ENCODE data around the gene MDH2. TPM values are rescaled to one million over a fixed set of nuclear protein-coding genes. Genes with fewer than 3 reads are reported as not detected.

The MDH2 gene
- total RNA-seq, 4 donors from 2014 or later: 99.8 to 127 (median 116) TPM

- H3K36me3 ChIP-seq: peaks cover 68% of the 10 kb centered on the region
- no peak for DNase-seq (ENCODE audit: low spot score in 2 of 2)
- TF ChIP-seq POLR2A (IDR thresholded peaks at IDR 0.05): no peak
- no peak for TF ChIP-seq CTCF (IDR thresholded peaks at IDR 0.05)
- TF ChIP-seq POLR2AphosphoS5 (IDR thresholded peaks at IDR 0.05): no peak
- TF ChIP-seq EP300 (IDR thresholded peaks at IDR 0.05): no peak
Measured at GRCh38 chr7:76065016-76065612, 17.2 kb downstream of the MDH2 start.

GRCh38 chr7:76066716-76067503 lies 19.0 kb downstream of the MDH2 start:
- Histone ChIP-seq H3K9me3 (no peaks in the 10 kb centered on the region), H3K27ac (no peak overlapping the region), H3K36me3 (peaks cover 50% of the 10 kb centered on the region), H3K4me3 (no peak overlapping the region), H3K27me3 (no peaks in the 10 kb centered on the region), H3K4me1 (peaks cover 33% of the 10 kb centered on the region)
- WGBS: 92% methylated on average over 14 of the region's 14 CpGs
- no peak for TF ChIP-seq POLR2AphosphoS5 (IDR thresholded peaks at IDR 0.05)
- TF ChIP-seq EP300 (IDR thresholded peaks at IDR 0.05): no peak
- TF ChIP-seq CTCF (IDR thresholded peaks at IDR 0.05): no peak
- no peak for TF ChIP-seq POLR2A (IDR thresholded peaks at IDR 0.05)
- DNase-seq (ENCODE audit: low spot score in 2 of 2): no peak

More at GRCh38 chr7:76065016-76065612, 17.2 kb downstream of the MDH2 start:
- H3K4me1 ChIP-seq: peaks cover 22% of the 10 kb centered on the region
- no peak overlapping the region for H3K4me3 ChIP-seq
- WGBS: 92% methylated on average over 12 of the region's 14 CpGs
- H3K27ac ChIP-seq: no peak overlapping the region
- no peaks in the 10 kb centered on the region for H3K27me3 ChIP-seq
- no peaks in the 10 kb centered on the region for H3K9me3 ChIP-seq

DNA sequence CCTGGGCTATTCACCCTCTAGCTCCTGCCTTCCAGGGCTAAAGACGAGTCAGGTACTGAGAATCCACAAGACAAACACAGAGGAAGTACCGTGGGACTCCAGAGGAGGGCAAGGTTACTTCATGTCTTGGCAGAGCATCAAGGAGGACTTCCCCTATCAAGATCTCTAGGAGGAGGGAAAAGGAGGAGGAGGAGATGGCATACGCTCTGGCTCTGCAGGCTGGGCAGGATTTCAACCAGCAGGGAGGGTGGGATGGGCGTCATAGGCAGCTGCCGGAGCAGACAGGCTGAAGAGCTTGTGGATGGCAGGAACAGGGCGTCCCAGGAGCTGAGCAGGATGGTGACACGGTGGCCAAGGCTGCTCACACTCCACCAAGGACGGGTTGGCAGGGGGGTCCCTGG lies 21.3 kb downstream of the MDH2 start:
- TF ChIP-seq CTCF (IDR thresholded peaks at IDR 0.05) (peak in 1 of 2 donors; percentile 38), EP300 (IDR thresholded peaks at IDR 0.05) (no peak), POLR2AphosphoS5 (IDR thresholded peaks at IDR 0.05) (peak in 1 of 3 donors; percentile 72), POLR2A (IDR thresholded peaks at IDR 0.05) (no peak)
- peak overlapping the region; percentile 65 for H3K27ac ChIP-seq
- WGBS: 17% methylated on average over 8 of the region's 8 CpGs
- H3K36me3 ChIP-seq: peaks cover 33% of the 10 kb centered on the region
- no peaks in the 10 kb centered on the region for H3K9me3 ChIP-seq
- H3K27me3 ChIP-seq: no peaks in the 10 kb centered on the region
- H3K4me1 ChIP-seq: peaks cover 23% of the 10 kb centered on the region
- no peak overlapping the region for H3K4me3 ChIP-seq
- peak in 1 of 2 donors; percentile 80 for DNase-seq (ENCODE audit: low spot score in 2 of 2)

- WGBS: 77% methylated on average over 31 of the region's 47 CpGs
- Histone ChIP-seq H3K27ac (no peak overlapping the region), H3K36me3 (peaks cover 11% of the 10 kb centered on the region), H3K9me3 (no peaks in the 10 kb centered on the region), H3K4me3 (no peak overlapping the region), H3K27me3 (no peaks in the 10 kb centered on the region), H3K4me1 (peaks cover 23% of the 10 kb centered on the region)
- no peak for TF ChIP-seq CTCF (IDR thresholded peaks at IDR 0.05)
- DNase-seq (ENCODE audit: low spot score in 2 of 2): no peak
Measured at GRCh38 chr7:76071316-76072242, 23.7 kb downstream of the MDH2 start.

Measured in suprapubic skin (tissue), 4 donors.